GM18502 (cell line): ENCODE measurements around the gene RTN1.

Experiments
- ATAC-seq: cut with Tn5 transposase; IDR thresholded peaks from one replicate; pipeline ENCODE4 v1.9.1; 2021; ENCODE audit warnings: mild to moderate bottlenecking; ENCODE audit not compliant: unreplicated experiment, poor library complexity

RTN1 gene

DNA sequence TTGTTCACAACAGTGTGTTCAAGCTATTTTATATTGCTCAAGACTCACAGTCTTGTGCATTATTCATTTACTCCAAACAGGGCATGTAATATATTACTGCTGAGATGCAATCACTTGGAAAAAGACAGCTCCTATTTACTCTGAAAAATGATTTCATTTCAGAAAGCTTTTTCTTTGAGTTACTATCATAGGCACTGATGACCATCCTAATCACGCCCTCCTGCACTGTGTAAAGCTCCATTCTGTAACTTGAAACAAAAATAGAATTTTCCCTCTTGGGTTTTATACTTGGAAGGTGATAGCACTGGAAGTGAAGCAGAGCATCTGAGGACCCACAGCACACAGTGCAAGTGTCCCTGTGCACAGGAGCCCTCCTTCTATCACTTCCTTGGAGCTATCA, 55.6 kb downstream of the RTN1 start:
- no peak for ATAC-seq

GRCh38 chr14:59811815-59812214, 58.8 kb downstream of the RTN1 start:
- ATAC-seq: no peak

DNA sequence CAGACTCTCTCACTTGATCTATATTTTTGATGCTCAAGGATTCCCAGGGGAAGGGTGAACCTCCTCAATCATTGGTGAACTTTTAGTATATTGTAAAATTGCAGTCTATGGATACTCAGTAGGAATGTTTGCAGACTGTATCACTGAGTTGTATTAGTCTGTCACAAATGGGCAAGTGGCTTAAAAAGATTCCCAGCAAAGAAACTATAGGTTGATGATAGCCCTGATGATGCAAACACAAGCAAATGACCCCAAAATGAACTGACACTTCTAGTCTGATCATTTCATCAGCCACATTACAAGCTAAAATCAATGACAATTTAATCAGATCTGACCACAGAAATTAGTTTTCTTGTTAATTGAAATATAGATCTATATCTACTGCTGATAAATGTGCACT, 59.5 kb downstream of the RTN1 start:
- ATAC-seq: no peak

GRCh38 chr14:59803052-59803540, 67.5 kb downstream of the RTN1 start:
- ATAC-seq: no peak

DNA sequence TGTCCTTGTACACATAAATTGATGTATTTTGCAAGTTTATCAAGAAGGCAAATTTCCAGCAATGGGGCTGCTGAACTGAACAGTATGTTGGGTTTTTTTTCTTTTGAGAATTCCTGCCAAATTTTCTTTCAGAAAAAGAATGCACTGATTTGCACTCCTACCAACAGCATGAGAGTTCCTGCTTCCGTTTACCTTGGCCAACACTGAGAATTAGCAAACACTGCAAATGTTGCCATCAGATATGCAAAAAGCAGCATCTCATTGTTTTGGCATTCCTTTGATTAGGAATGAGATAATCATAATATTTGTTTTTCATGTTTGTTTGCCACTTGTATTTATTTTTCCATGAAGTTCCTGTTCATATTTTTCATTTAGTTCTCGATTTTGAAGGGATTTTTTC, 82.4 kb downstream of the RTN1 start:
- no peak for ATAC-seq

DNA sequence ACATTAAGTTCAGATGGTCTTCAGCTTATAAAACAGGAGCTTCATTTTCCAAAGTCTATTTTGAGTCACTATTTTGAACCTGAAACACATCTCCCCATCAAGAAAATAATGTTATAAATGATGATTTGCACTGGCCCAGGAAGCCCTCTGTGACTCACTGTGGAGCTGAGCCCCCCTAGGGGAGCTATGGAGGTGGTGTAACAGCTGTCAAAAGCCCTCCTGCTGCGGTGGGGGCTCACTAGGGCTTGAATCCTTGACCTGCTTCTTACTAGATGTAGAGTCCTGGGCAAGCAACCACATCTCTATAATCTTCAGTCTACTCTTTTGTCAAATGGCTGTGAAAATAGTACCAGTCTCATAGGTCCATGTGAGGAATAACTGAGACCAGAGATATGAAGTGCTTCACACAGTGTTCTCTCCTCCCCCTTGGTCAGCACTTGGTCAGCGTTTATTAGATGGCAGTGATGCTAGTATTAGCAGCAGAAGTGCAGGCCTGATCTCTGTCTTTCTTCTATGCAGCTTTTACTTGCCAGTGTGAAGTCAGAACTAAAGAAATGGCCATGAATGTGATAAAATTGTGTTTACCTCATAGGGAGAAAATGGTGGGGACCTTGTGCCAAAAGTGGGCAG, 83.4 kb downstream of the RTN1 start:
- no peak for ATAC-seq

DNA sequence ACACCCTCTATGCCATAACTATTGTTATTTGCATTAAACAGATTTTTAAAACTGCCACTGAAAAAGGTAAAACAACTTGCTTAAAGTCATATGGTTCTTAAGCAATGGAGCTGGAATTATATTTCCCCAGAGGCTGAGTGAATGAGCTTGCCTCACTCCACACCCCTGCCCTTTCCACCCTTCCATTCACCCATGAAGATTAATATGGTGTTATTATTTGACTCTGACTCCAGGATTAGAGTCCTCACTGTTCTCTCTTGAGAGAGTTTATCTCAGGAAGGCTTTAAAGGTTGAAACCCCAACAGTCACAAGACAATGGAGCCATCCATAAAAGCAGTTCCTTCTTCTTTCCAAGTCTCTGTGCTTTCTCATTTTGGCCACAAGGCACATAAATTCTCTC, 84.9 kb downstream of the RTN1 start:
- no peak for ATAC-seq

- no peak for ATAC-seq
These were observed 87.8 kb downstream of the RTN1 start for GRCh38 chr14:59782760-59783159.

GRCh38 chr14:59777006-59777579, 93.5 kb downstream of the RTN1 start:
- no peak for ATAC-seq

DNA sequence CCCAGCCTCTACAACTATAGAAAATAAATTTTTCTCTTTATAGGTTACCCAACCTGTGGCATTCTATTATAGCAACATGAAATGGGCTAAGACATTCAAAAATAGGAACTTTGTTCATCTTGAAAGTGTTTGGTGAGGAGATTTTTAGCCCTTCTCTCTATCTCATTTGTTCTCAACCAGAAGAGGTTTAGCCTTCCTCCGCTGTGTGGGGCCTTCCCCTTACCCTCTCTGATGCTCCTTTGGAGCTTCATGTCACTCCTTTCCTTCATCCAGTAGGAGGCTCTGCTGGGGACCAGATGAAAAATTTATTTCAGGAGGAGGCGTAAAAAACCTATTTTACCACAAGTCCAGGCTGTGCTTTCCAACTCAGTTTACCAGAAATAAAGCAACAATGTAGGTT, 94.1 kb downstream of the RTN1 start:
- ATAC-seq: no peak

DNA sequence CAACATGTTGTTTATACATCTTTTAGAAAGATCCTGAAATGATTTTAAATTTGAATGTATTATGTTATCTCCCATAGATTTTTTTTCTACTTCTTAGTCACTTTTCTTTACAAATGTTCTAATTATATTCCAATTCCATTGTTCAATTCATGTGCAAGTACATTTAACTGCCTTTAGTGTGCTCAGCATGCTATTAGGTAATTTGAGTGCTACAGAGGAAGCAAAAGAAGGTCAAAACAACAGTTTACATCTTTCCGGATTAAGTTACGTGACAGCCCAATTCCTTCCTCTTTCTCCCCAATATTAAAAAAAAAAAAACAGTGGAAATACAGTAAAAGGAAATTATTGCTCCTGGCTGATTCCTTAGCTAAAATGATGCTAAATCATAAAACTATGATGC, 98.3 kb downstream of the RTN1 start:
- ATAC-seq: no peak

DNA sequence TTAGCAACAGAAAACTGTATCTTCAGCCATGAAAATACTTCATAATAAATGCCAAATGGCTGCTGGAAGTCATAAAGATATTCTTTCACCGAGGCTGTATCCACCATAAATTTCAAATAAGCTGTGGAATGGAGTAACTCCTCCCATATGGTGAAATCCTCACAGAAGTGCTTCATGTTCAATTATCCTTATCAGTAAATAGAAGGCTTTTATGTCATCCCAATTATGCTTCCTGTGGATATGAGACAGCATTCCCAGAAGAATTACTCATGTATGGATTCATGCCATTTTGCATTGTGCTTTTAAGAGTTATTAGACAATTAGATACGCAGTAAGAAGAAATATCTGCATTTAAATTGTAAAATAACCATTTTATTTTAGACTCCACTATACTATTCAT, 99.0 kb downstream of the RTN1 start:
- no peak for ATAC-seq

GRCh38 chr14:59769586-59769985, 101.0 kb downstream of the RTN1 start:
- ATAC-seq: no peak

DNA sequence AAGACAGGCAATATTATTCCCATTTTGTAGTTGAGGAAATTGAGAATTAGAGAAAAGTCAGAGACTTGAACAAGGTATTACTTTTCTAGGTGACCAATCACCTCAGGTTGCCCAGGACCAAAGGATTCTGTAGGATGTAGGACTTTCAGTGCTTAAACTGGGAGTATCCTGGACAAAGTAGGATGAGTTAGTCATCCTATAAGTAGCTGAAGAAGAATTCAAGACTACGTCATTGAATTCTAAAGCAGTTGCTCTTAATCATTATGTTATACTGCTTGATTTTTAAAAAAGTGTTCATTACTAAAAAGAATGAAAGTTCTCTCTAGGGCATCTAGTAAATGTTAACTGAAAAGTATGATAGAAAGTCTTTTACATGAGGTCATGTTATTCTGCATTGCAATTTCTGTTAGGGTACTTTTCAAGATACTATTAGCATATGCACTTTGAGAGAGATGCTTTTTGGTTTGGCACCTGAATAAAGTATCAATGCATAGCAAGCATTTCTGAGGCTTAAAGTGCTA, 101.7 kb downstream of the RTN1 start:
- no peak for ATAC-seq

GRCh38 chr14:59761851-59762250, 108.7 kb downstream of the RTN1 start:
- no peak for ATAC-seq

DNA sequence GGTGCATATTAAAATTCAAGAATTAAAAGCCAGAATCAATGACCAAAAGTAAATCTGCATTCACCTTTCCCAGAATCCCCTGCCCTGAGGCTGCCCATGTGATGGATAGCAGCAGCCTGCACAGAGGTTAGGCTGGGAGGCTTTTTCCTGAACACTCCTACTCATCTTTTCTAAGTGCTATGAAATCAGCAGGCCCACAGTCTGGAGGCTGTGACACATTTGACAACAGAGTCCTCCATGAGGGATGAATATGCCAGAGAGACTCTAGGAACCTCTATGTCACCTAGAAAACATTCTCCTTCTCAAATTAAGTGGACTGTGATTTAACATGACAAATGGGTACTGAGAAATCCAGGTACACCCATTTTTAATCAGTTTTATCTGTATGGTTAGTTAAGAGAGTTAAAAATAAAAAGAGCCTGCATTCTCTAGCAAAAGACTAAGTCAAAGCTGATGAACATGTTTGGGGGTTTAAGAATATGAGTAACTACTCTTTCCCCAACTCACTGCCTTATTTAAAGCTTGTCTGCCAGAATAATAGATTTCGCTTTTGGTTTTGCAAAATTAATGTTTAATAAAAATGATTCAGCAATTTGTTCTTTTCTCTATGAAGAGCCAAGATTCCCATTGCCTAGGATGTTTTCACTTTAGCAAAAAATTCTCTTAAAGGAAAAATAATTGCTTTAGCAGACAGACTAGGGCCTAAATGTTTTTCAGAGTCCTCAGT, 115.0 kb downstream of the RTN1 start:
- ATAC-seq: no peak

GRCh38 chr14:59754256-59754655, 116.3 kb downstream of the RTN1 start:
- ATAC-seq: no peak

GRCh38 chr14:59753512-59753911, 117.1 kb downstream of the RTN1 start:
- ATAC-seq: no peak

DNA sequence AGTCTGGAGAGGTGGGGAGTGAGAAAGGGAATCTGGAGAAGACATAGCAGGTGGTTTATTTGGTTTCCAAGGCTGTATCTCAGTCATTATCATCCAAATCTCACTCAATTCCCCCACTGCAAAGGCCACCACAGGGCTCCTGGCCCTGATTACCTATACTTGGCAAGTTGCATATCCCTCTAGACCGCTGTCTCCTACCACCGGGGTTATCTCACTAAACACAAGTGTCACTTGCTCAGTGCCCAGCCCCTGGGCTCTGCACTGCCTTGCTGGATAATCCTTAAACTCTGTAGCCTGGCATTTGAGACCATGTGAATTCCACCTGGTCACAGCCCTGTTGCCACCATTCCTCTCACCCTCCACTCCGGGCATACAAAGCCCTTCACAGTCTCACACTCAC, 119.0 kb downstream of the RTN1 start:
- ATAC-seq: no peak

GRCh38 chr14:59739794-59740193, 130.8 kb downstream of the RTN1 start:
- ATAC-seq: no peak

DNA sequence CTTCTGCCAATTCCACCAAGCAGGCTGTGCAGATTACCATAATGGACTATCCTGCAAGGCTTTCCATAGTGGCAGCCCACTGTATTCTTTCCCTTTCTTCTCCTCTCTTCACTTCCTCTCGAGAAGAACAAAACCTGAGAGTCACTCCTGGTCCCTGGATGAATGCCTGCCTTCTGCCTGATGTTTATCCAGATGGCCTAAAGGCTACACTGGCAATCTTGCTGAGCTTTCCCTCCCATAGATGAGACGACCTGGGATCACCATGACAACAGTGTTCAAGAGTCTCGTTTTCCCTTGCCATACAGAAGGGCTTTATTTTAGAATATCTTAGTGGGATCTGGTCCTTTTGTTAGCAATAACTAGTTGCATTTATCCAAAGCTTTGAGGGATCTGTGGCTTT, 142.3 kb downstream of the RTN1 start:
- ATAC-seq: no peak
